SK-N-SH (cell line): ENCODE data around the gene HSD17B12. TPM values are rescaled to one million over a fixed set of nuclear protein-coding genes. Genes with fewer than 3 reads are reported as not detected.

Experiments
- CTCF ChIA-PET: fragments of 300-600, 350-600 bp; formaldehyde crosslinking; extraction: SDS; loops from one replicate; lab custom pipeline; 2021; lab: Yijun Ruan, JAX
- POLR2A ChIA-PET: fragments of 350-600 bp; sonication (Branson Sonifier 250); formaldehyde crosslinking; extraction: SDS; loops from one replicate; lab custom pipeline; 2020; ENCODE audit warnings: antibody characterized with exemption, inconsistent platforms; lab: Yijun Ruan, JAX
- DNase-seq: peaks from one replicate; pipeline ENCODE4 v3.0.0; 2012
- H2AFZ ChIP-seq: fragments of 200-600 bp; sonication (generic); 2 replicates; pipeline ENCODE4 v1.8.1; 2016; ENCODE audit warnings: antibody characterized with exemption, mild to moderate bottlenecking, low read depth
- H3F3A ChIP-seq: fragments of 200-600 bp; sonication (generic); replicated peaks from 2 replicates; pipeline ENCODE3; 2016; ENCODE audit warnings: antibody characterized with exemption, mild to moderate bottlenecking; ENCODE audit not compliant: insufficient read depth
- H3K27ac ChIP-seq, 2 experiments: fragments of 200-500 bp in 1 of 2; fragments of 200-600 bp in 1 of 2; sonication (Bioruptor generic) in 1 of 2; sonication (generic), shearing (Covaris generic) in 1 of 2; 2 replicates each; pipeline versions ENCODE4 v1.5.1 to v1.6.1; 2014 to 2016; ENCODE audit warnings: low read depth in 2 of 2, inconsistent platforms in 1 of 2, low read length in 1 of 2, mild to moderate bottlenecking in 1 of 2, mixed read lengths in 1 of 2
- H3K27me3 ChIP-seq: fragments of 200-600 bp; sonication (generic), shearing (Covaris generic); 2 replicates; pipeline ENCODE4 v1.6.1; 2016; ENCODE audit warnings: mixed run types; ENCODE audit not compliant: insufficient read depth
- H3K36me3 ChIP-seq, 2 experiments: fragments of 200-500 bp in 1 of 2; fragments of 200-600 bp in 1 of 2; sonication (Bioruptor generic) in 1 of 2; sonication (generic) in 1 of 2; replicated peaks in 1 of 2; 2 replicates each; pipeline versions ENCODE3 to v1.5.1; 2014 to 2016; ENCODE audit warnings: low read length in 1 of 2, mild to moderate bottlenecking in 1 of 2; ENCODE audit not compliant: insufficient read depth in 2 of 2, control insufficient read depth in 1 of 2
- H3K4me1 ChIP-seq, 2 experiments: fragments of 200-500 bp in 1 of 2; fragments of 200-600 bp in 1 of 2; sonication (Bioruptor generic) in 1 of 2; sonication (generic), shearing (Covaris generic) in 1 of 2; 2 replicates each; pipeline versions ENCODE4 v1.5.1 to v1.6.1; 2014 to 2016; ENCODE audit warnings: low read depth in 1 of 2, low read length in 1 of 2, mixed run types in 1 of 2; ENCODE audit not compliant: insufficient read depth in 2 of 2, control insufficient read depth in 1 of 2
- H3K4me2 ChIP-seq: fragments of 200-600 bp; sonication (generic), shearing (Covaris generic); 2 replicates; pipeline ENCODE4 v1.6.1; 2017; ENCODE audit warnings: mixed run types
- H3K4me3 ChIP-seq, 2 experiments: fragments of 200-500 bp in 1 of 2; fragments of 200-600 bp in 1 of 2; sonication (Bioruptor generic) in 1 of 2; sonication (generic), shearing (Covaris generic) in 1 of 2; 2 replicates each; pipeline versions ENCODE4 v1.5.1 to v1.8.1; 2014 to 2016; ENCODE audit warnings: low read depth in 2 of 2, inconsistent platforms in 1 of 2, low read length in 1 of 2, mild to moderate bottlenecking in 1 of 2, mixed read lengths in 1 of 2, moderate library complexity in 1 of 2
- H3K79me2 ChIP-seq: fragments of 200-600 bp; sonication (generic); 2 replicates; pipeline ENCODE4 v1.8.1; 2017; ENCODE audit warnings: mild to moderate bottlenecking; ENCODE audit not compliant: insufficient read depth
- H3K9ac ChIP-seq: fragments of 200-600 bp; sonication (generic); 2 replicates; pipeline ENCODE4 v1.6.1; 2017; ENCODE audit warnings: mixed run types
- H3K9me2 ChIP-seq: fragments of 200-600 bp; sonication (generic); 2 replicates; pipeline ENCODE4 v1.6.1; 2017; ENCODE audit warnings: mixed run types
- H3K9me3 ChIP-seq: fragments of 200-600 bp; sonication (generic); 2 replicates; pipeline ENCODE4 v1.6.1; 2017; ENCODE audit warnings: mixed run types, mild to moderate bottlenecking, moderate library complexity
- H4K20me1 ChIP-seq: fragments of 200-600 bp; sonication (generic); 2 replicates; pipeline ENCODE4 v1.6.1; 2017; ENCODE audit warnings: mild to moderate bottlenecking, mixed run types; ENCODE audit not compliant: insufficient read depth
- CHD2 ChIP-seq: fragments of 150-350 bp; IDR thresholded peaks from 2 replicates; pipeline ENCODE4 v1.6.1; 2018; ENCODE audit warnings: low read length; ENCODE audit not compliant: partially characterized antibody
- CTCF ChIP-seq: fragments of 200-600 bp; sonication (generic); IDR thresholded peaks from 2 replicates; pipeline ENCODE4 v1.6.1; 2017; ENCODE audit warnings: antibody characterized with exemption, mild to moderate bottlenecking, moderate library complexity
- ELF1 ChIP-seq: IDR thresholded peaks from 2 replicates; pipeline ENCODE4 v1.4.0; 2012
- FOSL2 ChIP-seq: IDR thresholded peaks from 2 replicates; pipeline ENCODE4 v1.4.0; 2012; ENCODE audit warnings: low read depth, mild to moderate bottlenecking, moderate library complexity, borderline replicate concordance
- FOXJ3 ChIP-seq: sonication (generic); formaldehyde crosslinking; IDR thresholded peaks from 2 replicates; pipeline ENCODE4 v1.5.1; 2020; ENCODE audit warnings: mild to moderate bottlenecking, missing genetic modification reagents
- GABPA ChIP-seq: IDR thresholded peaks from 2 replicates; pipeline ENCODE4 v1.4.0; 2012; ENCODE audit warnings: low read depth, mild to moderate bottlenecking
- MEF2A ChIP-seq: IDR thresholded peaks from 2 replicates; pipeline ENCODE4 v1.4.0; 2012; ENCODE audit warnings: low read depth, borderline replicate concordance
- NRF1 ChIP-seq: IDR thresholded peaks from 2 replicates; pipeline ENCODE4 v1.6.1; 2012; ENCODE audit warnings: low read depth, mild to moderate bottlenecking, low read length
- POLR2AphosphoS5 ChIP-seq: IDR thresholded peaks from 2 replicates; pipeline ENCODE4 v1.6.1; 2012; ENCODE audit warnings: low read depth, low read length
- RAD21 ChIP-seq: IDR thresholded peaks from 2 replicates; pipeline ENCODE4 v1.6.1; 2012; ENCODE audit warnings: mild to moderate bottlenecking, low read length
- RCOR1 ChIP-seq: fragments of 150-350 bp; IDR thresholded peaks from 2 replicates; pipeline ENCODE4 v1.6.1; 2017; ENCODE audit warnings: antibody characterized with exemption, low read length
- REST ChIP-seq: IDR thresholded peaks from 2 replicates; pipeline ENCODE4 v1.6.1; 2012; ENCODE audit warnings: mild to moderate bottlenecking, low read depth, low read length, moderate library complexity
- RXRA ChIP-seq: IDR thresholded peaks from 2 replicates; pipeline ENCODE4 v1.4.0; 2012; ENCODE audit warnings: low read depth, mild to moderate bottlenecking, borderline replicate concordance
- SIN3A ChIP-seq: IDR thresholded peaks from 2 replicates; pipeline ENCODE4 v1.6.1; 2012; ENCODE audit warnings: low read depth, mild to moderate bottlenecking, low read length, moderate library complexity, borderline replicate concordance
- SMC3 ChIP-seq: IDR thresholded peaks from 2 replicates; pipeline ENCODE4 v1.6.1; 2012; ENCODE audit warnings: low read depth, low read length, improper control_type of control experiment
- TAF1 ChIP-seq: IDR thresholded peaks from 2 replicates; pipeline ENCODE4 v1.6.1; 2012; ENCODE audit warnings: low read depth, mild to moderate bottlenecking, low read length, moderate library complexity, borderline replicate concordance
- TCF12 ChIP-seq: IDR thresholded peaks from 2 replicates; pipeline ENCODE4 v1.4.0; 2012
- WGBS: methylation state at CpG from one replicate; pipeline ENCODE4 v1.1.6; 2017; ENCODE audit warnings: low lambda C conversion rate; 5-methylcytosine and 5-hydroxymethylcytosine counted together
- polyA plus RNA-seq, 3 experiments: library from polyadenylated mRNA; depleted of rRNA; stranded (reverse); fragments of >200 nt; gene quantifications; 2 replicates each; pipeline ENCODE4 v1.2.3, GENCODE V29; 2012
- TF ChIP-seq, protein P1 (sequence below): IDR thresholded peaks from 2 replicates; pipeline ENCODE4 v1.4.0; 2012; ENCODE audit warnings: low read depth, borderline replicate concordance
- TF ChIP-seq, protein P2 (sequence below): IDR thresholded peaks from 2 replicates; pipeline ENCODE4 v1.4.0; 2012; ENCODE audit warnings: low read depth, borderline replicate concordance
- TF ChIP-seq, protein P3 (sequence below): IDR thresholded peaks from 2 replicates; pipeline ENCODE4; 2012

HSD17B12 gene
- polyA plus RNA-seq, 1 of the 3 experiments (the other 2 are of a cell fraction): 19.7 TPM

DNA sequence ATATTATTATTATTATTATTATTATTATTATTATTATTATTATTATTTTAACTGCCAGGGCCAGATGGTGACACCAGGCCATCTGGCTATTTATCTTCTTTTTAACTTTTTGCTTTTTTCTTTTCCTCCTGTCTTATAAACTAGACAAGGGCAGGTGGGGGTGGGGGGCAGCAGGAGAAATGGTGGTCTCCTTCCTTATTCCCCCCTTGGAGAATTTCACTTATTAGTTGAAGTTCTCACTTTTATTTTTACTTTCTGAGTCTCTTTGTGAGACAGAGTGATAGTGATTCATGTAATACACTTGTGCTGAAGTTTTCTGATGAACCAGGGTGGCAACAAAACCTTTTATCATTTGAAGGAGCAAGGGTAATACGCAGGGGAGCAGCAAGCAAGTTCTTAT lies 103.8 kb downstream of the HSD17B12 start:
- ChIA-PET POLR2A (no interaction called here), CTCF (no interaction called here)
- H3K27ac ChIP-seq: no peak overlapping the region

More for the DNA sequence above, 103.8 kb downstream of the HSD17B12 start:
- H3K9me3 ChIP-seq: no peaks in the 10 kb centered on the region
- no peak overlapping the region for H2AFZ ChIP-seq
- peaks cover 0 to 3% of the 10 kb centered on the region in 2 experiments for H3K36me3 ChIP-seq
- no peak for DNase-seq
- no peaks in the 10 kb centered on the region for H3F3A ChIP-seq
- no peak for TF ChIP-seq SMC3
- TF ChIP-seq NRF1: no peak
- TF ChIP-seq GABPA: no peak
- TF ChIP-seq CHD2: no peak
- no peak for TF ChIP-seq CTCF
- no peak for TF ChIP-seq REST
- no peak for TF ChIP-seq FOXJ3
- TF ChIP-seq MEF2A: no peak
- TF ChIP-seq, protein P1, sequence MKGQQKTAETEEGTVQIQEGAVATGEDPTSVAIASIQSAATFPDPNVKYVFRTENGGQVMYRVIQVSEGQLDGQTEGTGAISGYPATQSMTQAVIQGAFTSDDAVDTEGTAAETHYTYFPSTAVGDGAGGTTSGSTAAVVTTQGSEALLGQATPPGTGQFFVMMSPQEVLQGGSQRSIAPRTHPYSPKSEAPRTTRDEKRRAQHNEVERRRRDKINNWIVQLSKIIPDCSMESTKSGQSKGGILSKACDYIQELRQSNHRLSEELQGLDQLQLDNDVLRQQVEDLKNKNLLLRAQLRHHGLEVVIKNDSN: no peak
- no peak for TF ChIP-seq FOSL2
- TF ChIP-seq, protein P2, sequence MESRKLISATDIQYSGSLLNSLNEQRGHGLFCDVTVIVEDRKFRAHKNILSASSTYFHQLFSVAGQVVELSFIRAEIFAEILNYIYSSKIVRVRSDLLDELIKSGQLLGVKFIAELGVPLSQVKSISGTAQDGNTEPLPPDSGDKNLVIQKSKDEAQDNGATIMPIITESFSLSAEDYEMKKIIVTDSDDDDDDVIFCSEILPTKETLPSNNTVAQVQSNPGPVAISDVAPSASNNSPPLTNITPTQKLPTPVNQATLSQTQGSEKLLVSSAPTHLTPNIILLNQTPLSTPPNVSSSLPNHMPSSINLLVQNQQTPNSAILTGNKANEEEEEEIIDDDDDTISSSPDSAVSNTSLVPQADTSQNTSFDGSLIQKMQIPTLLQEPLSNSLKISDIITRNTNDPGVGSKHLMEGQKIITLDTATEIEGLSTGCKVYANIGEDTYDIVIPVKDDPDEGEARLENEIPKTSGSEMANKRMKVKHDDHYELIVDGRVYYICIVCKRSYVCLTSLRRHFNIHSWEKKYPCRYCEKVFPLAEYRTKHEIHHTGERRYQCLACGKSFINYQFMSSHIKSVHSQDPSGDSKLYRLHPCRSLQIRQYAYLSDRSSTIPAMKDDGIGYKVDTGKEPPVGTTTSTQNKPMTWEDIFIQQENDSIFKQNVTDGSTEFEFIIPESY: no peak
- no peak for TF ChIP-seq RXRA
- no peak for TF ChIP-seq TCF12
- TF ChIP-seq TAF1: no peak
- no peak for TF ChIP-seq RAD21
- no peak for TF ChIP-seq SIN3A
- no peak for TF ChIP-seq RCOR1
- no peak for TF ChIP-seq ELF1
- TF ChIP-seq, protein P3, sequence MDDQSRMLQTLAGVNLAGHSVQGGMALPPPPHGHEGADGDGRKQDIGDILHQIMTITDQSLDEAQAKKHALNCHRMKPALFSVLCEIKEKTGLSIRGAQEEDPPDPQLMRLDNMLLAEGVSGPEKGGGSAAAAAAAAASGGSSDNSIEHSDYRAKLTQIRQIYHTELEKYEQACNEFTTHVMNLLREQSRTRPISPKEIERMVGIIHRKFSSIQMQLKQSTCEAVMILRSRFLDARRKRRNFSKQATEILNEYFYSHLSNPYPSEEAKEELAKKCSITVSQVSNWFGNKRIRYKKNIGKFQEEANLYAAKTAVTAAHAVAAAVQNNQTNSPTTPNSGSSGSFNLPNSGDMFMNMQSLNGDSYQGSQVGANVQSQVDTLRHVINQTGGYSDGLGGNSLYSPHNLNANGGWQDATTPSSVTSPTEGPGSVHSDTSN: no peak
- TF ChIP-seq POLR2AphosphoS5: no peak
- H3K9ac ChIP-seq: no peak overlapping the region
- H3K4me3 ChIP-seq: no peak overlapping the region
- H3K4me1 ChIP-seq: no peaks in the 10 kb centered on the region; a peak in 2 of 4 replicates
- no peaks in the 10 kb centered on the region for H3K9me2 ChIP-seq
- H3K4me2 ChIP-seq: no peak overlapping the region
- 65% methylated on average over 1 of the region's 1 CpG for WGBS
- H3K79me2 ChIP-seq: no peaks in the 10 kb centered on the region
- no peaks in the 10 kb centered on the region for H3K27me3 ChIP-seq
- no peaks in the 10 kb centered on the region for H4K20me1 ChIP-seq
